Measurements from ENCODE around the gene SRSF8. TPM values are rescaled to one million over a fixed set of nuclear protein-coding genes. Genes with fewer than 3 reads are reported as not detected.

SRSF8 gene
- total and polyA plus RNA-seq, 9 of the 15 experiments (the other 6 are each of a cell fraction or from before 2014, with no cell fraction given): 18.0 to 53.4 (median 27.9) TPM

GRCh38 chr11:95085117-95085816, 18.5 kb downstream of the SRSF8 start:
- FAIRE-seq (no peak), ATAC-seq (no peak), DNase-seq (ENCODE audit: extremely low read depth in 1 of 4, low spot score in 3 of 4) (no peak)
- Histone ChIP-seq H3K27me3 (ENCODE audit: control insufficient read depth in 2 of 2, insufficient read depth in 2 of 2, low read length in 2 of 2) (no peaks in the 10 kb centered on the region), H3K4me2 (ENCODE audit: insufficient read depth, low read length) (no peak overlapping the region), H3K4me1 (replicated peaks in 1 of 2; ENCODE audit: control insufficient read depth in 2 of 2, insufficient read depth in 2 of 2, low read length in 2 of 2) (peaks cover 5 to 12% of the 10 kb centered on the region in 2 experiments; a peak in 4 of 5 replicates), H4K20me1 (replicated peaks; ENCODE audit: control insufficient read depth, insufficient read depth, low read length) (0 out of 2 replicates have a peak, but pooled peaks cover under 1% of the 10 kb centered on the region), H3K27ac (ENCODE audit: extremely low read depth, low read depth, low read length) (no peak overlapping the region), H3K79me2 (ENCODE audit: control insufficient read depth, insufficient read depth, low read length) (peaks cover 4% of the 10 kb centered on the region; the same call in 1 of the 3 replicates), H3K9me3 (replicated peaks; ENCODE audit: control insufficient read depth, insufficient read depth, low read depth, low read length) (no peaks in the 10 kb centered on the region), H3K4me3 (no peak overlapping the region), H3K9ac (ENCODE audit: insufficient read depth in 1 of 2, low read depth in 2 of 2, low read length in 2 of 2) (no peak overlapping the region), H2AFZ (ENCODE audit: low read depth, low read length) (no peak overlapping the region), H3K9me1 (ENCODE audit: control insufficient read depth, insufficient read depth, low read length) (no peaks in the 10 kb centered on the region), H3K36me3 (ENCODE audit: control insufficient read depth, insufficient read depth, low read length) (no peaks in the 10 kb centered on the region)
- CTCF ChIA-PET (ENCODE audit: low intra/inter-chr PET ratio): no interaction called here
- intact Hi-C loops (cut with micrococcal nuclease): no loop called here
- POLR2A ChIA-PET: interaction anchor here (1.1 to 7.0 kb wide), 4 partner anchors 13 to 23 kb away, joined by 3 to 33 read pairs (median 4); no protein-coding TSS in a partner anchor
- 24% methylated on average over 3 of the region's 3 CpGs for WGBS (ENCODE audit: insufficient coverage, low coverage, missing lambda C conversion rate)
- in situ Hi-C loops (cut with MboI): no loop called here
- BruUV-seq (replicated peaks): no TSS peak
- no peak for TF ChIP-seq STAG1 (CRISPR knock-in tag; IDR thresholded peaks at IDR 0.05; ENCODE audit: borderline replicate concordance)
- no peak for TF ChIP-seq ZZZ3 (IDR thresholded peaks at IDR 0.05)
- no peak for TF ChIP-seq U2AF2 (optimal IDR thresholded peaks at IDR 0.05; ENCODE audit: low read depth, low read length)
- no peak for TF ChIP-seq FOXA1 (IDR thresholded peaks at IDR 0.05; ENCODE audit: borderline replicate concordance)
- no peak for TF ChIP-seq LARP7 (IDR thresholded peaks at IDR 0.05)
- TF ChIP-seq MGA (IDR thresholded peaks at IDR 0.05): no peak
- no peak for TF ChIP-seq MCM7 (IDR thresholded peaks at IDR 0.05)
- TF ChIP-seq ZNF444 (CRISPR knock-in tag; IDR thresholded peaks at IDR 0.05): no peak
- TF ChIP-seq ZNF12 (CRISPR knock-in tag; IDR thresholded peaks at IDR 0.05): no peak
- TF ChIP-seq NKRF (IDR thresholded peaks at IDR 0.05; ENCODE audit: borderline replicate concordance): no peak
